Fibroblast of peridontal ligament (primary cell): ENCODE data around the gene CORO6.

ENCODE experiments used
- DNase-seq: peaks from one replicate; pipeline ENCODE4 v3.0.0-alpha.2; 2010; ENCODE audit errors: extremely low read depth

CORO6 gene

DNA sequence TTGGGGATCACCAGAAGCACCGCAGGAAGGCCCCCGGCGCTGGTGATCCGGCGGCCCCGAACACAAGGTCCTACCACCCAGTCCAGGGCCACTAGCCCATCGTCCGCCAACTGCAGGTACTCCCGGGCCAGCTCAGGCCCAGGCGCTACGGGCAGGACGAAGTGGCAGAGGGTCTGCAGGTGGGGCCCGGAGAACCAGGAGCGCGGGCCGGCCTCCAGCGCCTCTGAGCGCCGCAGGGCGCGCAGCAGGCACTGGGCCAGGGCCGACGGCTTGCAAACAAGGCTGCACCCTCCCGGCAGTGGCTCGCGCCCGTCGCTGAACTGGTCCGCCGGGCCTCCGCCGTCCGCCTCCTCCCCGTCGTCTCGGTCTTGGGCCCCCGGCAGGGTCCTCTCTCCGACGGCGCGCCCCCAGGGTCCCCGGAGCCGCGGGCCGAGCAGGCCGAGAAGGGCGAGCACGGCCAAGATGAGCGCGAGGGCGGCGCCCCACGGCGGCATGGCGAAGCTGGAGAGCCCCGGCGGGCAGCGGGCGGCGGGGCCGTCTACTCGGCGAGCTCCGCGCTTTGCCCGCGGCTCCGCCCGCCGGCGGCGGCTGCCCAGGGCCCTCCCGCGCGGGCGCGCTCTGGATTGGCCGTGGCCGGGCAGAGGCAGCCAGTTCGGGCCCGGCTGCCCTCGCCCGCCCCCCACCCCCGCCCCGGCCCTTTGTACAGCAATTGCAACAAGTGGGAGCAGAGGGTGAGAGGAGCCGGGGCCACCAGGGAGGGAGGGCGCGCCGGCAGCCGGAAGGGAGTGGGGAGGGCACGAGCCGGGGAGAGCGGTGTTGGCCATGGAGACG is 56.0 kb downstream of the CORO6 start, which contains the start of gene ABHD15:
Gene ABHD15, minus strand, starts transcription at position 565 of the 831 bp plus-strand sequence. Its CDS starts 71 bp downstream, at position 494.
- peak; percentile 59 for DNase-seq

DNA sequence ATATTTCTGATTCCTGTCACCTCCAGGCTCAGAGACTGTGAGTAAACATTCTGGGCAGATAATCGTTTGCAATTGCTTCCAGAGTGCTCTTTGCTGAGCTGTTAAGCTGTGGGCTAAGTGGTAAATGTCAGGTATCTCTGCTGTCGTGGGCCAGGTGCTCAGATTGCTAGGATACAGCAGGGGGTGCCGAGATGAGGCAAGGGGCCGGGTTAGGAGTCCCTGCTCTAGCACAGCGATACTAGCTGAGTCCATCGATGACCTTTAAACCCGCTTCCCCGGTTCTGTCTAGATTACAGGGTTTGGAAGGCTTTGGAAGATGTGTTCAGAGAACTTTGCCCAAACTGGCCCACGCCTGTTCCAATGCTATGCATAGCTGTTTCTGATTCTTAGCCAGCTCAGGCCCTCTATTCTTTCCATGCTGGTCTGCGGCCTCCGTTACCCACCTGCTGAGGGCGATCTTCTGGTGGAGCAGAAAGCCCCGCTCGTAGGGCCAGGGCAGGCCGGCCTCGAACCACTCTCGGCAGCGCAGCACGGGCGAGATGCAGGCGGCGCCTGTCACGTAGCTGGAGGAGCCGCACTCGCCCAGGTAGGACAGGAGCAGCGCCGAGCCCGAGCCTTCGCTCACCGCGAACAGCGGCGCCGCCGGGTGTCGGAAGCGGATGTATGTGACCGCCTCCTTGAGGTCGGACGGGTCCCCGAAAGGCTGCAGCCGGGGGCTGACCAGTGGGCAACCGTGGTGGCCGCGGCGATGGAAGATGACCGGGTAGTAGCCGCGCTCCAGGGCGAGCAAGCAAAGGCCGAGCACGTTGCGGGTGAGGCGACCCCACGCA is 56.9 kb downstream of the CORO6 start:
- no peak for DNase-seq
